Stimulated activated effector memory CD8-positive, alpha-beta T cell treated with anti-CD3 and anti-CD28 coated beads, Interleukin-12 subunit alpha, Interleukin-12 subunit beta, amount 100 ng/mL, for 72 hours (primary cell): ENCODE data around the gene CREB3L2.

Experiments used
- ATAC-seq: fragments of 150-1000 bp; cut with Tn5 transposase; 2 replicates; pipeline ENCODE4 v1.10.0; 2021
- DNase-seq, 2 donors: peaks; one replicate each; pipeline ENCODE4 v3.0.0; 2021 to 2022; ENCODE audit warnings: low spot score in 2 of 2
- H3K27ac Mint-ChIP-seq: one replicate; pipeline ENCODE4 v1.8.0; 2022; ENCODE audit warnings: mild to moderate bottlenecking, mixed read lengths
- H3K36me3 Mint-ChIP-seq: one replicate; pipeline ENCODE4 v1.8.0; 2022; ENCODE audit warnings: mild to moderate bottlenecking, mixed read lengths
- H3K4me1 Mint-ChIP-seq: one replicate; pipeline ENCODE4 v1.8.0; 2022; ENCODE audit warnings: mixed read lengths
- H3K4me3 Mint-ChIP-seq: one replicate; pipeline ENCODE4 v1.8.0; 2022; ENCODE audit warnings: mild to moderate bottlenecking, mixed read lengths
- H3K9me3 Mint-ChIP-seq: one replicate; pipeline ENCODE4 v1.8.0; 2022; ENCODE audit warnings: mixed read lengths

CREB3L2 gene

GRCh38 chr7:137960020-137960419 lies 41.9 kb downstream of the CREB3L2 start:
- H3K36me3 Mint-ChIP-seq = peaks cover 13% of the 10 kb centered on the region
- no peak for ATAC-seq

DNA sequence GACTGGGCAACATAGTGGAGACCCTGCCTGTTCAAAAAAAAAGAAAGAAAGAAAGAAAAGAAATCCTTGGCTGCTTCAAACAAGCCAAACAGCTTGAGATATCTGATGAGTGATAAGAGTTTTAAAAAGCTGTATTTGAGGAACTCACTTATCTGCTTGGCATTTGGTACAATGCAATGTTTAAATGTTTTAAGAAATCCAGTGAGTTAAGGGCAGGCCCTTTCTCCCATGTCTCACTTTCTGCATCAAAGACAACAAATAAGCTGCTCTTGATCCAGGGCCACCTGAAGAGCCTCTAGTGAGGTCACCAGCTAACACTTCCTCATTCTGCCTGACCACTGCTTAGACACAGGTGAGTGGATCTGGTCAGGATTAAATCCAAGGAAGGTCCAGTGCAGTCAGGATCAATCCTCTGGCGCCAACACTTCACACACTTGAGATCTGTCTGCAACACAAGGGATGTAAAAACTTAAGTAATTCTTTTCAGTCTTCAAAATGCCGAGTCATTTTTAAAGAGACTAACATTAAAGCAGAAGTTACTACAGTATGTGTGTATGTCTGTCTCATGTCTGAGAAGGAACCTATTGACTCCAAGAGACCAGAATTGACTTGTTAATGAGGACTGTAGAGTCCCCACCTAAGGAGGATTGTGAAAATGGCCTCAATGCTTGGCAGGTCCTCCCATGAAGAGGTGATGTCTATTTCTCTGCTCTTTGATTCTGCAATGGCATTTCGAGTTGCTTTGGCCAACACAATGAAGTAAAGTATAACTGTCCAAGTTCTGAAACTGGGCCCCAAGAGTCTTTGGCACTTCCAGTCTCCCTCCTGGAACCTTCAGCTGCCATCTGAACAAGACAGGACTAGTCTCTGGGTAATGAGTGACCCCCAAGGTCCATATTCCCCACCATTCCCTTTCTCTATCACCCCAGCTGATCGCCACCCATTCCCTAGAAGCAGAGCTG lies 43.1 kb downstream of the CREB3L2 start:
- ATAC-seq (no peak), DNase-seq (no peak)
- Mint-ChIP-seq H3K4me1 (peaks cover 58% of the 10 kb centered on the region), H3K9me3 (no peaks in the 10 kb centered on the region), H3K36me3 (peaks cover 13% of the 10 kb centered on the region), H3K27ac (peak overlapping the region; percentile 43), H3K4me3 (no peak overlapping the region)

More at GRCh38 chr7:137960020-137960419, 41.9 kb downstream of the CREB3L2 start:
- no peak for DNase-seq
- Mint-ChIP-seq H3K27ac (no peak overlapping the region), H3K4me1 (peaks cover 47% of the 10 kb centered on the region), H3K9me3 (no peaks in the 10 kb centered on the region), H3K4me3 (no peak overlapping the region)

GRCh38 chr7:137957887-137958286 lies 44.0 kb downstream of the CREB3L2 start:
- peak overlapping the region; percentile 69 for H3K27ac Mint-ChIP-seq
- H3K36me3 Mint-ChIP-seq = peaks cover 13% of the 10 kb centered on the region
- DNase-seq = no peak
- H3K4me1 Mint-ChIP-seq = peaks cover 55% of the 10 kb centered on the region
- ATAC-seq = no peak
- no peak overlapping the region for H3K4me3 Mint-ChIP-seq
- H3K9me3 Mint-ChIP-seq = no peaks in the 10 kb centered on the region

DNA sequence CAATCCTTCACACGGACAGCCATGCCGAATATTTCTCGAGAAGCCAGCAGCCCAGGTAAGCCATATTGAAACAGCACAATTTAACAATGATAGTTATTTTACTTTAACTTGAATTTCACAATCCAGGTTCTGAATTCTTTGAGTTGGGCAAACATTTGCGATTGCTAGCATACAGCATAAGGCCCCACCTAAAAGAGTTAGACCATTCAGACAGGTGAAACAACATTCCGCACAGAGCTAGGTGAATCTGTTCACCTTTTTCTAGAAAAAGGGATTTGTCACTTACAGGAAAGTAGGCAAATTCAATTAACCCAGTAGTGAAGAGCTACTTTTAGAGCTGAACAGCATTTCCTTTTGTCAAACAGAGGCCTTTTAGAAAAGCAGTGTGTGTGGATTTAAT lies 45.3 kb downstream of the CREB3L2 start:
- H3K36me3 Mint-ChIP-seq = peaks cover 22% of the 10 kb centered on the region
- H3K9me3 Mint-ChIP-seq = no peaks in the 10 kb centered on the region
- no peak for DNase-seq
- no peak overlapping the region for H3K27ac Mint-ChIP-seq
- H3K4me1 Mint-ChIP-seq = peaks cover 49% of the 10 kb centered on the region
- ATAC-seq = no peak
- H3K4me3 Mint-ChIP-seq = no peak overlapping the region

- Mint-ChIP-seq H3K9me3 (no peaks in the 10 kb centered on the region), H3K4me3 (no peak overlapping the region), H3K4me1 (peaks cover 45% of the 10 kb centered on the region), H3K27ac (no peak overlapping the region), H3K36me3 (peaks cover 23% of the 10 kb centered on the region)
- no peak for ATAC-seq
- no peak for DNase-seq
Observed at GRCh38 chr7:137956183-137956582, 45.7 kb downstream of the CREB3L2 start.

DNA sequence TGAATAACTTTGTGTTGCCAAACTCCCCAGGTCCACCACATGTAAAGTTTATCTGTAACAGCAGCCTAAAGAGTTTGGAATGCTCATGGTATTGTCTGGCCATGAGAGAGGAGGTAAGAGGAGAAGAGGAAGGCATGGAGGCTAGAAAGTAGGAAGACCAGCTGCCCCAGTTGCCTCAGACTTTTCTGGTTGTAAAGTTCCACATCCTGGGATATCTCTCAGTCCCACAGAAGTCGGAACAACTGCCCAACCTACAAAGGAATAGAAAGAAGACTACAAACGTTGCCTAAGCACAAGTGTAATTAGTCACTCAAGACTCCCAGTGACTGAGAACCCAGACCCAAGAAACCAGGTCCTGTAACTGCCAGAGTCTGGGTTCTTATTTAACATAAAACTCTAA lies 47.3 kb downstream of the CREB3L2 start:
- no peak overlapping the region for H3K27ac Mint-ChIP-seq
- H3K9me3 Mint-ChIP-seq = no peaks in the 10 kb centered on the region
- H3K36me3 Mint-ChIP-seq = peaks cover 23% of the 10 kb centered on the region
- H3K4me1 Mint-ChIP-seq = peaks cover 36% of the 10 kb centered on the region
- DNase-seq (no peak), ATAC-seq (no peak)
- H3K4me3 Mint-ChIP-seq = no peak overlapping the region

DNA sequence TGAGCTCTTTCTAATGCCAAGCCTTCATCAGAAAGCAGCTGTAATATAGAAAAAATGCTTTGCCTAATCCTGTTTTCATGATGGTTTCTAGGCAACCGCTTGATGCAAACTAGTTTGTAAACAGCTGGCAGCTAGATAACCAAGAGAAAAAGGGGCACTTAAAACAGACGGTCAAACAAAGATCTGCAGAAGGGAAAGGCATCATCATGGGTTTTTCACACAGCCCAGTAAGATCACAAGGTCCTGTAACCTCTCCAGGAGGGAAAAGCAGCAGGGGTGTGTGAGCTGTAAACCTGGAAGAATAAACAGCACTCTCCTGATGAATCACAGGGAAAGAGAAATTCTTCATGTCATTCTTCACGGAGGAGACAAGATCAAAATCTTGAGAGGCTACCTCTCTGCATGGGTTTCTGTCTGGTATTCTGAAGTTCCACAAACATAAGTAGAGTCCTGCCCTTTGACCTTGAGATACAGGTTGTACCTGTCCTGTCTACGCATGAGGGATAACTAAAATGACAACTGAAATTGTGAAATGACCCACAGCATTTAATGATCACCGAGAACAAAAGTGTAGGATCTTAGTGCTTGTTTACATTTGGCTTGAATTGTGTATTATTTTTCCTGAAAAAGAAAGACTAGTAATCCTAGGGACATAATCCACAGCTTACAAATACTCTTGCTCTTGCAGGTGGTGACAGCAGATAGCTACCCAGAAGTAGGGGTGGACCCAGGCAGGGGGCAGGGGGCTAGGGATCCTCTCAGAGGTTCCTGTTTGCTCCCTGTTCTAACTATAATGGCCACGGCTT lies 48.0 kb downstream of the CREB3L2 start:
- Mint-ChIP-seq H3K36me3 (peaks cover 23% of the 10 kb centered on the region), H3K27ac (no peak overlapping the region), H3K9me3 (no peaks in the 10 kb centered on the region), H3K4me1 (peaks cover 31% of the 10 kb centered on the region), H3K4me3 (no peak overlapping the region)
- no peak for DNase-seq
- ATAC-seq = no peak

DNA sequence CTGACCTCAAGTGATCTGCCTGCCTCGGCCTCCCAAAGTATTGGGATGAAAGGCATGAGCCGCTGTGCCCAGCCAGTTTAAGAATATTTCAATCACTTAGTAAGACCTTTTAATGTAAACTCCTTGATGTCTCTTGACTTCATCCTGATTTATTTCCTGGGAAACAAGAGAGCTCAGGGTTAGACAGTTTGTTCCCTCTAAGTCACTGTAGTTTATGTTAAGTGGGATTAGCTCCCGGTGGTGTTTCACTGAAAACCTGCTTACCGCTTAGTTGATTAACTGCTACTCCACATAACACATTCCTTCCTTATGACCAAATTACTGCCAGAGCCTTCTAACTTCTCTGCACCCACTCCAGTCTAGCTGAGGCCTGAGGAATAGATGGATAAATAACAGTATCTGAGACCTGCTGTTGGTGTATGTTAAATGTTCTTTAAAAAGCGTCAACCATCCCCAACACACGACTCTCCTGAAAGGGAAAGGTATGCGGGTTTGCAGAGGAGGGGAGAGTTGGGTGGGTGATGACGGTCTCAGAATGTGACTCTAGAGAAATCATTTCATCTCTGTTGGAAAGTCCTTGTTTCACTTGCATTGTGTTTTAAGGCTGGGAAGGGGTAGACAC lies 48.7 kb downstream of the CREB3L2 start:
- H3K36me3 Mint-ChIP-seq = peaks cover 18% of the 10 kb centered on the region
- no peak overlapping the region for H3K4me3 Mint-ChIP-seq
- peaks cover 35% of the 10 kb centered on the region for H3K4me1 Mint-ChIP-seq
- H3K27ac Mint-ChIP-seq = no peak overlapping the region
- DNase-seq (no peak), ATAC-seq (no peak)
- H3K9me3 Mint-ChIP-seq = no peaks in the 10 kb centered on the region

- DNase-seq (no peak), ATAC-seq (no peak)
- peaks cover 17% of the 10 kb centered on the region for H3K36me3 Mint-ChIP-seq
- no peak overlapping the region for H3K4me3 Mint-ChIP-seq
- peak overlapping the region; percentile 43 for H3K27ac Mint-ChIP-seq
- H3K4me1 Mint-ChIP-seq = peaks cover 41% of the 10 kb centered on the region
- H3K9me3 Mint-ChIP-seq = no peaks in the 10 kb centered on the region
Observed at GRCh38 chr7:137952426-137952805, 49.5 kb downstream of the CREB3L2 start.

- Mint-ChIP-seq H3K4me1 (peaks cover 40% of the 10 kb centered on the region), H3K9me3 (no peaks in the 10 kb centered on the region), H3K36me3 (peaks cover 11% of the 10 kb centered on the region), H3K4me3 (no peak overlapping the region), H3K27ac (peak overlapping the region; percentile 43)
- DNase-seq (no peak), ATAC-seq (no peak)
Observed at GRCh38 chr7:137951700-137952425, 50.0 kb downstream of the CREB3L2 start.

DNA sequence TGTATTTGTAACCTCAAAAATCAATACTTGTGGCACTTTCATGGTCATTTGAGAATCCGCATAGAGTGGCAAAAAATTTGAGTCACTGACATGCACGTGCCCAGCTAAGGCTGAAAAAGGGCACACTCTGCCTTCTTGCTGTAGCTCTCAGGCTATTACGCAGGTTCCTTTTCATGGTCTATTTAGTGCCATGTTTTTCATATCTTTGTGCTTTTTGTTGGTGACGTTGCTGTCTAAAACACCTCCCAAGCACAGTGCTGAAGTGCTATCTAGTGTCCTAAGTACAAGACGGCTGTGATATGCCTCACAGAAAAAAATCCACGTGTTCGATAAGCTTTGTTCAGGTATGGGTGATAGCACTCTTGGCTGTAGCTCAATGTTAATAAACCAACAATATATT lies 50.9 kb downstream of the CREB3L2 start:
- Mint-ChIP-seq H3K27ac (no peak overlapping the region), H3K4me1 (peaks cover 43% of the 10 kb centered on the region), H3K9me3 (no peaks in the 10 kb centered on the region), H3K4me3 (no peak overlapping the region), H3K36me3 (peaks cover 10% of the 10 kb centered on the region)
- DNase-seq (no peak), ATAC-seq (no peak)

- ATAC-seq = no peak
- no peak for DNase-seq
- H3K36me3 Mint-ChIP-seq = peaks cover 10% of the 10 kb centered on the region
- H3K4me3 Mint-ChIP-seq = no peak overlapping the region
- no peaks in the 10 kb centered on the region for H3K9me3 Mint-ChIP-seq
- H3K27ac Mint-ChIP-seq = no peak overlapping the region
- H3K4me1 Mint-ChIP-seq = peaks cover 46% of the 10 kb centered on the region
Observed at GRCh38 chr7:137950263-137950621, 51.6 kb downstream of the CREB3L2 start.

- ATAC-seq (no peak), DNase-seq (no peak)
- Mint-ChIP-seq H3K27ac (no peak overlapping the region), H3K4me1 (peaks cover 40% of the 10 kb centered on the region), H3K36me3 (peaks cover 10% of the 10 kb centered on the region), H3K9me3 (no peaks in the 10 kb centered on the region), H3K4me3 (no peak overlapping the region)
Observed at GRCh38 chr7:137949416-137950262, 52.2 kb downstream of the CREB3L2 start.

DNA sequence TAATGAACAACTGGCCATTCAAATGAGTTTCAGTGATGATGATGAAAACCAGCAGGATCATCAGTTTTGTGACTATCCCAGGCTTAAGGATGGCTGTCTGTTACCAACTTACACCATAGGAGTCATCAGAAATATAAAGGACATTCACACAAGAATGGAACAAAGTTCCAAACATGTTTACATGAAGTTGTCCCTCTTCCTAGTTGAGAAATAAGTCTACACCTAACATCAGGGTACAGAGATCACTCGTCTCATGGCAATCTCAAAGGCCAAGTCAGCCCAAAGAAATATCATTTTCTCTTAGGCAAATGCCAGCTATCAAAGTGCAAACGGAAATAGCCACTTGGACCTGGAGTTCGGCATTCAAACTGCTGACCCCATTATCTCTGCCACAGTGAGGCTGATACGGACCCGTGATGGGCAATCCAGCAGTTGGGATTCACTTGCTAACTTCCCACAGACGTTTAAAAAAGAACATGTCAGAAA lies 53.0 kb downstream of the CREB3L2 start:
- Mint-ChIP-seq H3K27ac (no peak overlapping the region), H3K36me3 (peaks cover 10% of the 10 kb centered on the region), H3K9me3 (no peaks in the 10 kb centered on the region), H3K4me1 (peaks cover 33% of the 10 kb centered on the region), H3K4me3 (no peak overlapping the region)
- DNase-seq (no peak), ATAC-seq (no peak)
